Measurements from ENCODE around the gene RSPO3. TPM values are rescaled to one million over a fixed set of nuclear protein-coding genes. Genes with fewer than 3 reads are reported as not detected.
"Not testable (repeated sequence)": the region's sequence is repeated elsewhere in the genome, so short reads cannot be mapped to it uniquely, and the experiment has no call there.

RSPO3 gene, protein sequence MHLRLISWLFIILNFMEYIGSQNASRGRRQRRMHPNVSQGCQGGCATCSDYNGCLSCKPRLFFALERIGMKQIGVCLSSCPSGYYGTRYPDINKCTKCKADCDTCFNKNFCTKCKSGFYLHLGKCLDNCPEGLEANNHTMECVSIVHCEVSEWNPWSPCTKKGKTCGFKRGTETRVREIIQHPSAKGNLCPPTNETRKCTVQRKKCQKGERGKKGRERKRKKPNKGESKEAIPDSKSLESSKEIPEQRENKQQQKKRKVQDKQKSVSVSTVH
- polyA plus RNA-seq (2014; cell fraction: cytosol; rRNA removed), result not detected in 2 replicates
- polyA plus RNA-seq (2014; cell fraction: nucleus; rRNA removed), result 0.65 TPM in 1 of 2 replicates, not detected in the other

GRCh38 chr6:127118298-127119101 lies at the start of gene RSPO3:
Gene RSPO3, plus strand, starts transcription at chr6:127118671. Its CDS starts 522 bp downstream, at chr6:127119193.
- peak; percentile 36 for DNase-seq (ENCODE audit: low spot score)

- DNase-seq (ENCODE audit: low spot score), result peak; percentile 36
These were observed 48.7 kb upstream of the RSPO3 start for GRCh38 chr6:127069659-127070279.

GRCh38 chr6:127073222-127073621 lies 45.2 kb upstream of the RSPO3 start:
- DNase-seq (ENCODE audit: low spot score), result no peak

DNA sequence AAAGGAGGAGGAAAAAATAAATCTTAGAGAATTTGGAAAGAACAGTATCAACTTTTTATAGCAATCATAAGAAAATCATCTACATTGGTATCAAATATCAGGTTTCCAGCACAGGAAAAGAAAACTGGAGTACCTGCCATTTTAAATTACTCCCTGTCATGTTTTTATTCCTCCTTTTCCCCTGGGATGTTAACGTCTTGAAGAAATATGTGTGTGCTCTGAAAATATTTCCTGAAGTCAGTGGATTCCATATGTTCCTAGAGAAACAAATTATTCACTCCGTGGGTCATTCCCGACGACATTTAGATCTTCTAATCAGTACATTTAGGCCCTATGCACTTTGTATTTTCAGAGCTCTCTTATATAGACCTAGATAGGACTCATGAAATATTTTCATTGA lies 42.0 kb upstream of the RSPO3 start:
- DNase-seq (ENCODE audit: low spot score), result no peak

- no peak for DNase-seq (ENCODE audit: low spot score)
These were observed 40.6 kb upstream of the RSPO3 start for GRCh38 chr6:127077886-127078285.

DNA sequence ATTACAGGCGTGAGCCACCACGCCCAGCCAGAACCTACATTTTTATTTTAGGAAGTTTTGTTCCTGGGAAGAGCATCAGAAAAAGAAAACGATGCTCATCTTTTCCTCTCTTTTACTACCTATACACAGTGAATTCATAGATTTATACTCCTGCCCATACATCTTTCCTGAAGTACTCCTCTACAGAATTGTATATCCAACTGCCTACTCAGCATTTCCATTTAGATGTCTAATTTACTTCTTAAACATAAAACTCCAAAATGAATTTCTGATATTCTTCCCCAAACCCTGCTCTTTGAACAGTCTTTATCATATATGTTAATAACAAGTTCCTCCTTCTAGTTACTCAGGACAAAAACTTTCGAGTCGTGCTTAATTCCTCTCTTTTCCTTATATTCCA lies 39.8 kb upstream of the RSPO3 start:
- no peak for DNase-seq (ENCODE audit: low spot score)

DNA sequence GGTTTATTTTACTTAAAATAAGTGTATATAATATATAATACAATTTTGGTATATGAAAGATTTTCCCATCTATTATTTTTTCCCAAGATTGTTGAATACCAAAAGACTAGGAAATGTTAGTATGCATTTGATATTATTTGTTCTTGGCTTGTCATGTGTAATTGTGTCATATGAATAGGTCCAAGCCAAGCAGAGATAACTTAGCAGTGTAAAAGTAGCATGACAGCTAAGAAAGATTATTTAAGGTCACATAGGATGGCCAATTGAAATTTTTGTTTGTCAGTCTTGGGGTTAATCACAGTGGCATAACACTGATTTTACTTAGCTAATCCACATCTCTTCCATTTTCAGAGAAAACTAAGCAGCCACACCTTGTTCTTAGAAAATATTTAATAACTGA lies 38.8 kb upstream of the RSPO3 start:
- no peak for DNase-seq (ENCODE audit: low spot score)

GRCh38 chr6:127080081-127080480 lies 38.4 kb upstream of the RSPO3 start:
- DNase-seq (ENCODE audit: low spot score), result no peak

GRCh38 chr6:127083231-127083962 lies 35.1 kb upstream of the RSPO3 start:
- no peak for DNase-seq (ENCODE audit: low spot score)

- DNase-seq (ENCODE audit: low spot score), result no peak
These were observed 34.5 kb upstream of the RSPO3 start for GRCh38 chr6:127083963-127084310.

DNA sequence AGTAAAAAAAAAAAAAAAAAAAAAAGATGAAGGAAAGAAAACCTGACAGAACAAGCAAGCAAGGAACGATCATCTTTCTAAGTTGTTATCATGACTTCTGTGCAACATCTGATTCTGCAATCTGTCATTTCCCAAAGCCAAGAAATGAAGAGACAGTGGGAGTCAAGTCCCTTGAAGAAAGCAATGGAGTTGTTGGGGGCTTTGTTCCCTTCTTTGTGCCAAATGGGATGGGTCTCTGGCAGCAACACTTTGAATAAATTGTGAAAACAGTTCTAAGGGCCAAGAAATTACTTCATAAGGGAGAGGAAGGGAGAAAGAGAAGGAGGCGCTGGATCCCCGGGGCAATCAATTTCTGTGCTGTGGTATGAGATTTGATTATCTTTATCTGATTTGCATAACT lies 33.3 kb upstream of the RSPO3 start:
- no peak for DNase-seq (ENCODE audit: low spot score)

GRCh38 chr6:127090051-127090450 lies 28.4 kb upstream of the RSPO3 start:
- DNase-seq (ENCODE audit: low spot score), result no peak

DNA sequence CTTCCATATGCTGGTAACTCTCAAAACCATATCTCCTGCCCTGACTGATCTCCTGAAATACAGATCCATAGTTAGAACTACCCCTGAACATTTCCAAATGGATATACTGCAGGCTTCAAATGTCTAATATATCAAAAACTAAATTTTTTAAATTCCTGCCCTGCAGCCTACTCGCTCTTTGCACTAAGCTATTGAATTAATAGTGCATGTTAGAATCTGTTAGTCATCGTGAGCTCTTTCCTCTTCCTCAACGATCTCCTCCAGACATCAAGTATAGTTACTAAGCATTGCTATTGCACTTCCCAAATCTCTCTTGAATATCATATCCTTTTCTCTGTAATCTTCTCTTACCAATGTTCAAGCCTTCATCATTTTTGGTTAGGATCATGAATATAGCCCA lies 26.0 kb upstream of the RSPO3 start:
- DNase-seq (ENCODE audit: low spot score), result no peak

DNA sequence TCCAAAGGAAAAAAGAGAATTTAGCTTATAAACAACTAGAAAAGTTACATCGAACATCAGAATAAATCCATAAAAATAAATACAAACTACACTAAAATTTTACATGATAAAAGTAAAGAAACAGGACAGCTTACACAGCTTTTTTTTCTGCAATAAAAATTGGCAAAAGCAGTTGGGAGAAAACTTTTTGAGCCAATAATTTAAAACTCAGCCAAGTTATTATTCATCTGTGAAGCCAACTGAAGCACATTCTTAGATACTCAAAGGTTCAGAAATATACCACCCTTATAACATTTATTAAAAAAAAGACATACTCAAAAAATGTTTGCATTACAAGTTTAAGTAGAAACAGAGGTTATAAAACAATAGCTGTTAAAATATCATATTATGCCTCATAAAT lies 23.7 kb upstream of the RSPO3 start:
- DNase-seq (ENCODE audit: low spot score), result no peak

- no peak for DNase-seq (ENCODE audit: low spot score)
These were observed 22.3 kb upstream of the RSPO3 start for GRCh38 chr6:127096167-127096566.

GRCh38 chr6:127097442-127097841 lies 21.0 kb upstream of the RSPO3 start:
- not testable (repeated sequence) for DNase-seq (ENCODE audit: low spot score)

- DNase-seq (ENCODE audit: low spot score), result no peak
These were observed 17.8 kb upstream of the RSPO3 start for GRCh38 chr6:127100510-127101140.

- no peak for DNase-seq (ENCODE audit: low spot score)
These were observed 16.2 kb upstream of the RSPO3 start for GRCh38 chr6:127102299-127102698.

DNA sequence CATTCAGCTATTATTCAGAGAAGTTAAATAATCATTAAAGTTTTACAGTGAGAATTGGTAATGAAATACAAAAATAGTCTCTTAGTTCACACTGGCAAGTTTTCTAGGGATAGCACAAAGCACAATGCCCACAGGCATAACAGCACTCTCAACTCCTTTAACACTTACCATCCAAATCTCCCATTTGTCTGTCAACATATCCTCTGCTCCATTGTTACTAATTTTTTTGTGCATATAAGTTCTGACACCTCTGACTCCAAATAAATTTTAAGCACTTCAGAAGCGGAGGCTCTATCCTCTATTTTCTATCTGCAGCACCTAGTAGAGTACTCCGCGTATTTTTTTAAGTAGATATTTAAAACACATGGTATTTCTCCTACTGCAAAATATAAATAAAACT lies 15.6 kb upstream of the RSPO3 start:
- DNase-seq (ENCODE audit: low spot score), result no peak

- no peak for DNase-seq (ENCODE audit: low spot score)
These were observed 15.0 kb upstream of the RSPO3 start for GRCh38 chr6:127103482-127103881.

GRCh38 chr6:127107916-127108315 lies 10.6 kb upstream of the RSPO3 start:
- no peak for DNase-seq (ENCODE audit: low spot score)
